ENCODE data around the gene WDR5.

WDR5 gene

DNA sequence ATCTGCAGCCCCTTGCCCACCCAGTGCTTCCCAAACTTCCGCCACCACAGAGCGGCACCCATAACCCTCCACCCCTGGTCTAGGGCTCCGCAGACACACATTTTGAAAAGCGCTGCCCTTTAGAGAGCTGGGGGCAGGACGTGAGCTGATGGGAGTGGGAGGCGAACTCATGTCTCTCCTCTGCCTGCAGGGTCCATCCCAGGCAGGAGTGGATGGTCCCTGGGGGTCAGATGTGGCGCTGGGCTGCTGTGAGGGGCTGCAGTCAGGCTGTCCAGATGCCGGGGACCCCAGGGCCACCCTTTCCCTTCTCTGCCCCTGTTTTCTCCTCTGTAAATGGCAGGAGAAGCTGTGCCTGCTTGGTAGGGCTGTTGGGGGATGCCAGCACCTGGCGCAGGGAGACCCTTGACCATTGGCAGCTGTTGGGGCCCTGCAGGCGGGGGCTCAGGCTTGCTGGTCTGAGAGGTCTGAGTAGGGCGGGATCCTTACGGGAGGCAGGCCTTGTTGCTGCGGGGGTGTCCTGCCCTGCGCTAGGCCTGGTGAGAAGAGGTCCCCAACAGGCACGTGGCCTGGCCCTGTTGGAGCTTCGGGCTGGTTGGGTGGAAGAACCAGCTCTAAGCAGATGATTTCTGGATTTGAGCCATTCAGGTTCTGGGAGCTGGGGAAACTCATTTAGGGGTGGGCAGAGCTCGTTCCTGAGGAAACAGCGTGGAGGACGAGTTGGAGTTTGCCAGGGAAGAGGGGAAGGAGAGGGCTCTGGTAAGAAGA, 38.8 kb downstream of the WDR5 start:
- no peak for DNase-seq

DNA sequence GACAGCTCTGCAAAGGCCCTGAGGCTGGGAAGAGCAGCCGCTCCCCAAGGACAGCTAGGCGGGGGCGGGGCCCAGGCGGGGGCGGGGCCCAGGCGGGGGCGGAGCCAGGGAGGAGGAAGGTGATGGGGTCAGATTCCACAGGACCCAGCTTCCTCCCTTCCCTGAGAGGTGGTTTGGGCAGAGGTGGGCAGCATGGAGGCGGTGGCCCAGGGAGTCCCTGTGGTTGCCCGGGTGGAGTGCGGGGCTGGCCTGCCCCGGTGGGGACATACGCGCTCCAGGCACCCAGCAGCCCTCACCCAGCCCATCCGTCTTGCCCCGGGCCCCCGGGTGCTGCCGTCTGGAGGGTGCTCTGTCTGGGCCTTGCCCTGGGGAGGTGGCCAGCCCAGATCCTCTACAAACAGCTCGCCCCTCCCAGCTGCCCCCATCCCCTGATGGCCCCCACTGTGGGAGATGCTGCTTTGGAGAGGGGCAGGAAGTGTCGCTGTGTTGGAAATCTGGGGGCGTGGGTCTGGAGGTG, 39.5 kb downstream of the WDR5 start:
- no peak for DNase-seq

DNA sequence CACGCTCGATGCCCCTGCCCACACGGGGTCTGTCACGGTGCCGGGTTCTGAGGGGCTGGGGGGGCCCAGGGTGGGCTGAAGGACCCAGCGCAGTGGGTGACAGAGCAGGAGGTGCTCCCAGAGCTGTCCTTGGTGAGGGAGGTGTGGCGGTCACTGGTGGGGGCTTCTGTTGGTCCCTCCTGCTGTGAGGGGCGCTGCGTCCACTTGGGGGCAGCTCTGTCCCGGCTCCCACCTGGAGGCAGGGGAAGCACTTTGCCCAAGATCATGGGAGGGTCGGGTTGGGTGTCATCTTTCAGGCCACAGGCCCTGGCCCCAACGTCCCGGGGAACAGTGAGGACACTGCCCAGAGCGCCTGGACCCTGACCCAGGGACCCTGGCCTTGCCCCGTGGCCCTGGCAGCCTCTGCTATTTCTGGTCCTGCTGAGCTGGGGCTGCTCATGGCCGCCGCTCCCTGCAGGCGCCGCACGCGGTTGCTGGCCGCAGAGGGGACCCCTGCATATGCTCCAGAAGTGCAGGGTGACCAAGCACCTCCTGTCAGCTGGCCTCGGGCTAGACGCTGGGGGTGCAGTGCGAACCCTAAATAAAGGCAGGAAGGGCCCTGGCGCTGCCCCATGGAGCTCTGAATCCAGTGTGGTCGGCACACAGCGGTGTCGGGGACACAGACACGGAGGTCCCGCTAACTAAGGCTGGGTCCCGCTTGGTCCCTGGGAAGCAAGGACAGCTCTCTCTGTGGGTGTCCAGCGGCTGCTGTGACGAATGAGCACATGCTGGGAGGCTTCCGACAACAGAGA, 40.1 kb downstream of the WDR5 start:
- DNase-seq: no peak

DNA sequence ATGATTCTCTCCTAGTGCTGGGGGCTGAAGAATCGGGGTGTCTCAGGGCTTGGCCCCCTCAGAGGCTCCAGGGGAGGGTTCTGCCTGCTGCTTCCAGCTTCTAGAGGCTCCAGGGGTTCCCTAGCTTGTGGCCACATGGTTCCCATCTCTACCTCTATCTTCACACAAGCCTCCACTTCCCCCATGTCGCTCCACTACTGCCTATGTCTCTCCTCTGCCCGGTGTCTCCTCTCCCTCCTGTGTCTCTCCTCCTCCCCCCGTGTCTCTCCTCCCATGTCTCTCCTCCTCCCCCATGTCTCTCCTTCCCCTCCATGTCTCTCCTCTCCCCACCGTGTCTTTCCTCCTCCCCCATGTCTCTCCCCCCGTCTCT, 40.7 kb downstream of the WDR5 start:
- no peak for DNase-seq

DNA sequence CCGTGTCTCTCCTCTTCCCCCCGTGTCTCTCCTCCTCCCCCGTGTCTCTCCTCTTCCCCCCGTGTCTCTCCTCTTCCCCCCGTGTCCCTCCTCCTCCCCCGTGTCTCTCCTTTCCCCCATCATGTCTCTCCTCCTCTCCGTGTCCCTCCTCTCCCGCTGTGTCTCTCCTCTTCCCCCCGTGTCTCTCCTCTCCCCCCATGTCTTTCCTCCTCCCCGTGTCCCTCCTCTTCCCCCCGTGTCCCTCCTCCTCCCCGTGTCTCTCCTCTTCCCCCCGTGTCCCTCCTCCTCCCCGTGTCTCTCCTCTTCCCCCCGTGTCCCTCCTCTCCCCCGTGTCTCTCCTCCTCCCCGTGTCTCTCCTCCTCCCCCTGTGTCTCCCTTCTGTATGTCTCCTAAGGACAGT, 41.3 kb downstream of the WDR5 start:
- DNase-seq: no peak

DNA sequence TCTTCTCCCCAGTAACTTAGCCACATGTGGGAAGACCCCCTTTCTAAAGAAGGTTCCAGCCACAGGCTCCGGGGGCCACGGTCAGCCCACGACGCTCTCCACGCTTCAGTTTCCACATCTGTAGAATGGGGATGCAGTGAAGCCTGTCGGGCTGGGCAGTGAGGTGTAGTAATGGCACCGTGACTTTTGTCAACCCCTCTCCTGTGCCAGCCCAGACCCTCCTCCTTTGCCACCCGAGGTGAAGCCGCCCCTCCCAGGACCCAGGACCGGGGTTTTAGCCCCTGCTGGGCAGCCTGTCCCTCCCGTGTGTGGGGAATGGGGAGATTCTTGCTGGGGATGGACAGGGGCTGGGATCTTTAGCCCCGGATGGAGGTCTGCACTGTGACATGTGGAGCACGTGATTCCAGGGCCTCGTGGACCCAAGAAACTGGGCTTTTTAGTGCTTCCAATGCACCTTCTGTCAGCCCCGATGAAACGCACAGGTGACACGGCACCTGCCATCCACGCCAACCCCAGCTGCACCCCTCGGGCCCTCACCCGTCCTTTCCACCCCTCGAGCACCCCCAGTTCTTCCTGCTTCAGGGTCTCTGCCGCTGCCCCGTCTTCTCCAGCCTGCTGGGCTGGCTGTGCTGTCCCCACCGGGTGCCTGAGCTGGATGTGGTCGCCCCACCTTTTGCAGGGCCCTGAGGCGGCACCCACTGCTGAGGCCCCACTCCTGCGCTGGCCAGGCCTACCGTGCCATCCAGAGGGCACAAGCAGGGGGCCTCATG, 41.9 kb downstream of the WDR5 start:
- DNase-seq: no peak

DNA sequence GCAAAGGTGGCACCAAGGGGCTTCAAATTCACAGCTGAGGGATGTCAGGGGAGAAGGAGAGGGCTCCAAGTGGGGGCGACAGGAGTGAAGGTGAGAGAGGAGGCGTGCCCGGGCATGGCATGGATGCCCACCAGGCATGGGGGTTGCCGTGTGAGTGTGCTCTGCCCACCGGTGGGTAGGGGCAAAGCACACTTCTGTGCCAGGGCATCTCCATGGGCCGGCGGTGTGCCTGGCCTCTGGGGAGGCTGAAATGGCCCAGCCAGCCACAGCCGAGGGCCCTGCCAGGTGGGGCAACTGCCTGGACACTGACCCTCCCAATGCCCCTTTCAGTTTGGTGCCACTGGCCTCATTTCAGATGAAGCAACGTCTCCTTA, 42.5 kb downstream of the WDR5 start:
- no peak for DNase-seq

DNA sequence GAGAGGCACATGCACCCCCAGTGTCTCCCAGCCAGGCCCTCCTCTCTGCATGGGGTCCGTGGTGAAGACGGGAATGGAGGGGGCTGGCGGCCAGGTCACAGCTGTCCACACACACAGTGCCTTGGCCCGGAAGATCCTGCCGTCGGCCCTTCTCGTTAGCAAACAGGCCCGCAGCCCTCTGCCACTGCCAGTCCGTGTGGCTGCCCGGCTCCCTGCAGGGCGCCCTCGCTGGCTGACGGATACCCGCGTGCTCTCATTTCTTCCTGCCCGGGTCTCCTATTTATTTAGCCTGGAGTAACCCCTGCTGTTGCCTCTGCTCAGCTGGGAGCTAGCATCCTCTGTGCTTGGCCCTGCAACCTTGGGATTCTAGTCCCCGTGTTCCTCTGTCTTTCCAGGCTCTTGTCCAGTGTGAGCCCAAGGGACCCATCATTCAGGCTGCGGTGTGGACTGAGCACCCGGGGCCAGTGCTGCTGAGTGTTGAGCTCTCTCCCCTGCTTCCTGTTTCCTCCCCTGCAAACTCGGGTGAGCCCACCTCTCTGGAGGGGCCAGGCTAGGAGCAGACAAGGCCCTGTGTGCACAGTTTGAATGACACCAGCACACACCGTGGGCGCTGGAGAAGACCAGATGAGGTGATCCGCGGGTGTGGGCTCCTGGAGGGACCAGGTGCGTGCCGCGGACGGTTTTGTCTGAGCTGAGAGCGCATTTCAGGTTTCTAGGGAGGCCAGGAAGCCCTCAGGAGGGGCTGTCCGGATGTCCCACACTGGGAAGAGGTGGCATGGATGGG, 43.1 kb downstream of the WDR5 start:
- no peak for DNase-seq

DNA sequence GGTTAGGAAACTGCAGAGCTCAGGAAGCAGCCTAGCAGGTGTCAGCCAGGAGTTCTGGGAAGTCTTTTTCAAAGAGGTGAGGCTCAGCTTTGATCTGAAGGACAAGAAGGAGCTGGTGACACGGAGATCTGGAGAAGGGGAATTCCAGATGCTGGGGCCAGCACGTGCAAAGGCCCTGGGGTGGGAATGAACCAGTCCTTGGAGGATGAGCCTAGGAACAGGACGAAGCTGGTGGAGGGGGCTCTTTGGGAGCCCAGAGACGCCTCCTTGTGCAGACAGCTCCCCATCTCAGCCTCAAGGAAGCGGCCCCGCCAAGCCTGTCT, 43.7 kb downstream of the WDR5 start:
- no peak for DNase-seq

DNA sequence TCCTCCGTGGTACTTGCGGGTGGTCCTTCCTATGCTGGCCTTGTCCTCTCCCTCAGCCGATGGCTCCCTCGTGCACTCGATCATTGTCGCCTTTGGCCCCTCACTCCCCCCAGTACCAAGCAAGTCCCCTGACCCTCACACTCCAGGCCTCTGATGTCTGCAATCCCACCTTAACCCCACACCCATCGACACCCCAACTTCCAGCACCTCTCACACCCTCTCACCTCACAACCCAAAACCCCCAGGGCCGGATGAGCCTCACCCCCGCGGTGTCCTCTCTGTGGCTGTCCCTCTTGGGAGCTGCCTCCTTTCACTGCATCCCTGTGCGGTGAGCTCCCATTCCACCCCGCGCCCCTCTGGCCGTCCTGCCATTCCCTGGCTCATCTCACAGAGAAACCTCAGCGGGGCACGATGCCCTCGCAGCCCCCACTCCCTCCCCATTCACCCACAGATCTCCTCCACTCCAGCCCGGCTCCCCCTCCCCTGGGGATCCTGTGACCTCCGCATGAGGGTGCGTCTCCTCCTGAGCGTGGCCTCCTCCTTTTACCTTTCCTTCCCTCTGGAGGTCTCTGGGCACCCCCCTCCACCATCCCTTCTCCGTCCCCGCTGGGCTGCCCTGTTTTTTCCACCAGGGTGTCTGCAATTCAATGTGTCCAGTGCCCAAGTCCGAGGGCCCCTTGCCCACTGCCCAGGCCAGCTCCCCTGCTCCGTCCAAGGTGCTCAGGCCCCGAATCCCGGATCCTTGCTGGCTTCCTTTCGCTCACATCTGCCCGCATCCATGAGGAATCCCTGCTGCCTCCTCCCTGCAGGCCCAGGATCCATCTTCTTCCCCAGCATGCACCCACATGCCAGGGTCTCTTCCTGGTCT, 44.3 kb downstream of the WDR5 start:
- DNase-seq: no peak

DNA sequence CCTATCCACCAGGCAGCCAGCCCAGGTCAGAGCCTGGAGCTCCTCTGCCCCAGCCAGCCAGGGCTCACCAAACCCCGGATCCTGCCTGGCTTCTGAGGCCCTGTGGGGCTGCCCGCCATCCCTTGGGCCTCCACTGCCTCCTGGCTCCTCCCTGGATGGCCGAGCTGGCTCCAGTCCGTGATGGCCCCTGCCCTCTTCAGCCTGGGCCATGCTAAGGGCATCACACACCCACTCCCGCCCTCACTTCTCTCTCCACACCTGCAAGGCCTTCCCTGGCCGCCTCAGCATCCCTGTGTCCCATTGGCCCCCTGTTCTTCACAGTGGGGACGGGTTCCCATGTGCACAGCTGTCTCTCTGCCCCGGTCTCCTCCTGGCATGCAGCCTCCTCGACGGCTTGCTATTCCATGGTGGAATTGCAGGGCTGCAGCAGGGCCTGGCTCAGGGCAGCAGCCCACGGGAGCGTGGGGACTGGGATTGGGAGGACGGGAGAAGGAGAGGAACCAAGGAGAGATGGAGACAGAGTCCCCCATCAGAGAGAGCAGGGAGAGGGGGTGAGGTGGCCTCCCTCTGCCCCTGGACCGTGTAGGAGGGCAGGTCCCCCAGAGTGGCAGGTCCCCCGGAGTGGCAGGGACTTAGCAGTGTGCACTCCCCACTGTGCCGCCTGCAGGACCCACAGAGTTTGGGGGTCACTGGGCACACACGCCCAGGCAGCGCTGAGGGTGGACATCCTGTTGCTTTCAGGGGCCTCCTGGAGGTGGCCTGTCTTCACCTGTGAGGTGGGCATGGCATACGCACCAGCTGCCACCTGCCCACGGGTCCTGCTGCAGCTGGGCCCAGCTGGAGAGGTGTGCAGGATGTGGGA, 45.1 kb downstream of the WDR5 start:
- DNase-seq: no peak

DNA sequence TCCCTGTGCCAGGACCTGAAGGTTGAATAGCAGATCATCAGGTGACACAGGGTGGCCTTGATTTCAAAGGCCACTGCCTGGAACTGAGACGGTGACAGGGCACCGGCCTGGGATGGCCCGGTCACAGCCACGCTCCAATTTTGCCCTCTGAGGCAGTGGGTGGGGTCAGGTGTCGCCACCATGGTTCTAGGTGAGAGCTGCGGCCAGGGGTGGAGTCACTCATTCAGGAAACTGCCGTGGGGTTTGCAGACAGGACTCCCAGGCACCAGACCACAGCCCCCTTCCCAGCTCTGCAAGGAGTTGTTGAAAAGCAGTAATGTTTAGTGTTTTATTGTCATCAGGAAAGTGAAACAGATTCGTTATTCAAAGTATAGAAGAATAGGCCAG, 45.8 kb downstream of the WDR5 start:
- DNase-seq: no peak

DNA sequence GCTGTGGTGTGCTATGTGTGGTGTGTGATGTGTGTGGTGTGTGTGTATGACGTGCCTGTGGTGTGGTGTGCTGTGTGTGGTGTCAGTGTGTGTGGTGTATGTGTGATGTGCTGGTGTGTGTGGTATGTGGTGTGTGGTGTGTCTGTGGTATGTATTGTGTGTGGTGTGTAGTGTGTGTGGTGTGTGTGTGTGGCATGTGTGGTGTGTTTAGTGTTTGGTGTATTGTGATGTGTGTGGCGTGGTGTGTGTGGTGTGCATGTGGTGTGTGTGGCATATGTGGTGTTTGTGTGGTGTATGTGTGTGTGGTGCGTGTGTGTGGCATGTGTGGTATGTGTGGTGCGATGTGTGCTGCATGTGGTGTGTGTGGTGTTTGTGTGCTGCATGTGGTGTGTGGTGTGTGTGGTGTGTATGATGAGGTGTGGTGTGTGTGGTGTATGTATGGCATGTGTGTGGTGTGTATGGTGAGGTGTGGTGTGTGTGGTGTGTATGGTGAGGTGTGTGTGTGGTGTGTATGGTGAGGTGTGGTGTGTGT, 46.7 kb downstream of the WDR5 start:
- no peak for DNase-seq

DNA sequence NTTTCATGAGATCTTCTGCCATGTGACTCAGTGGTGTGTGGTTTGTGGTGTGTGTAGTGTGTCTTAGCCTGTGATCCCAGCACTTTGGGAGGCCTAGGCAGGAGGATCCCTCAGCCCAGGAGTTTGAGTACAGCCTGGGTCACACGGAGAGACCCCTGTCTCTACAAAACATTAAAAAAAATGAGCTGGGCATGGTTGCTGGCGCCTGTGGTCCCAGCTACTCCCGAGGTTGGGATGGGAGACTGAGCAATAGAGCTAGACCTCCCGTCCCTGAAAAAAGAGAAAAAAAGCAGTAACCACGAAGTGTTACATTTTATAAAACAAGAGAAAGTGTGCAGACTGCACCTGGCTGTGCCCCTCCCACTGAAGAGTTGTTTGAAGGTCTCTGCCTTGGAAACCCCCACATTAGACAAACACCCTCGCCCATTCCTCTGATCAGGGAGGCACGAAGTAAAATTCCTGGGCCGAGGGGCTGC, 49.7 kb downstream of the WDR5 start:
- DNase-seq: no peak

DNA sequence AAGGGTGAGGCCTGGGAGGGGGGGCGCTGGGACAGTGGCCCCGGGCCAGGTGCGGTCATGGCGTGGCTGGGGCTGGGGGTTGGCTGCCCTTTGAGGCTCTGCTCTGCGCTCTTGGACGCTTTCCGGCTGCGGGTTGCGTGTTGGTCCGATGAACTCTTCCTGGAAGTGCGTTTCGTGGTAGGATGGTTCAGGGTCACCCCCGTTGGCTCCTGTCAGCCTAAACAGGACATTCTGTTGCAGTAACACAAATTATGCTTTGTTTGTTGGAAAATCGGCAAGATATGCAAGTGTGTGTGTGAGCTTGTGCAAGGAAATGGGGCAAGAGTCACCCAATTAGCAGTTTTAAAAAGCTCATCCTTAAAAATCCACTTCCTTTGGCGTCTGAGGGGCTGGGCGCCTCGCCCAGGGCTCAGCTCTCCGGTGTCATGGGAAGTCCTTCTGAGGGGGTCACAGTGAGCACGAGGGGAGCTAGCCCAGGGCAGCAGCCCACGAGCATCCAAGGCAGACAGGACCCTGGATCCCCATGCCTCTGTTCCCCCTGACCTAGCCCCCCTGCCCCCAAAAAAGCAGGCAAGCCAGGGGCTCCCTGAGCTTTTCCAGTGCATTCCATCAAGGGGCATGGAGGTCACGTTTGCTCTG, 50.7 kb downstream of the WDR5 start:
- no peak for DNase-seq

DNA sequence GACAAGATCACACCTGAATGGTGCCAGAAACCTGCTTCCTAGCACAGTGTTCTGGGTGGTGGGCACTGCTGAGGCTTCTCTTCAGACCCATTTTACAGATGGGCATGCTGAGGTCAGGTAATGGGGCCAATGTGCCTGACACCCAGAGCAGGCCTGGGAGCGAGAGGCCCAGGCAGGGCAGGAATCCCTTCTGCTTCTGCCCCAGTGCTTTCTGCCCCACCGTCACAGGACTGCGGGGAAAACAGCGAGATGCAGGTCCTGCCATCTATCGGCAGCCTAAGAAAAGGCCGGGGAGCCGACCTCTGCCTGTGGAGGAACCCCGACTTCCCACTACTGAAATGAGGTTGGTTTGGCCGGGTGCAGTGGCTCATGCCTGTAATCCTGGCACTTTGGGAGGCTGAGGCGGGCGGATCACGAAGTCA, 51.2 kb downstream of the WDR5 start:
- no peak for DNase-seq

DNA sequence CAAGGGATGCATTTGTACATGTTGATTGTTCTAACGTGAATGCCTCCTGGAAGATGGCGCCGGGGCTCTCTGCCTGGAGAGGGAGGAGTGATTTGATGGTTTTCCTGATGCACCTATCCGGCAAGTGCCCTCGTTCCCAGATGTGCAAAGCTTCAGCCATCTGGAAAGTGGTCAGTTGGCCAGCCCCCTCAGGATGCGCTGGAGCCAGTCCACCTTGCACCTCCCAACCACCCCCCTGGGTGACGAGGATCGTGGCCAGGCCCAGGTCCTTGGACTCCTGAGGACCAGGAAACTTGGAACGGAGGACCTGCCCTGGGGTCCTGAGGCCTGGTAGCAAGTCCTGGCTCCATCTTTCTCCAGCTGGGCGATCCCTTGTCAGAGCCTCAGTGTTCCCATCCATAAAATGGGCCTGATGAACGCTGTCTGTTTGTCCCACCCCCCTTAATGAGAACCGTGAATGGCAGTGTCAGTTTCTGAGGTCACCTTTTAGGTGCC, 52.1 kb downstream of the WDR5 start:
- no peak for DNase-seq

DNA sequence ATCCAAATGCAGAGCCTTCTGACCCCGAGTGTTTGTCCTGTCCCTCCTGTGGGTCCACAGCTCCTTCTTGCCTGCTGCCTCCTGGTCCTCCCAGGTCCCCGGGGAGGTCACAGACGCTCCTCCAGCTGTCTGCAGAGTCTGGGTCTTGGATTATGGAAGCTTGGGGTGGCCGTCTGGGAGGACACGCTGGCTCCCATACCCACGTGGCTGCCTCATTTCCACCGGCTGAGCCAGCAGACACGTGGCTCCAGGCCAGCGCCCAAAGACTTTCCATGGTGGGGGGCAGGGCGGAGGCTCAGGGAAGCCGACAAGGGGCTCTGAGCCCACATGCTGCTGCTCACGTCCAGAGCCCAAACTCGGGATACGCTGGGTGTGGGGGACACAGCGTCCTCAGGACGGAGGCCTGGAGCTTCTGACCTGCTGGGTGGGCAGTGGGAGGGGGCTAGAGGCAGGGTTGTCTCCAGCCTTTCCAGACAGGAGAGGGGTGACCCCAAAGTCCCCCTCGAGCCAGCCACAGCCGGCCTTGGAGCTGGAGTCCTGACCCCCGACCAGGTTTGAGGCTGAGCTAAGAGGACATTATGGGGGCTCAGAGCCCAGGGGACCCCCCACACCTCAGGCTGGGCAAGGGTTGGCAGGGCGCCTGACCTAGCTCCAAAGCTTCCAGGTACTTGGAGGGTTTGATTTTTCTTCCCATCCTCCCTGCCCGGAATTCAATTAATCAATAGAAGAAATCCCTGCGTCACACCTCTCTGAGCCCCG, 52.7 kb downstream of the WDR5 start:
- no peak for DNase-seq

DNA sequence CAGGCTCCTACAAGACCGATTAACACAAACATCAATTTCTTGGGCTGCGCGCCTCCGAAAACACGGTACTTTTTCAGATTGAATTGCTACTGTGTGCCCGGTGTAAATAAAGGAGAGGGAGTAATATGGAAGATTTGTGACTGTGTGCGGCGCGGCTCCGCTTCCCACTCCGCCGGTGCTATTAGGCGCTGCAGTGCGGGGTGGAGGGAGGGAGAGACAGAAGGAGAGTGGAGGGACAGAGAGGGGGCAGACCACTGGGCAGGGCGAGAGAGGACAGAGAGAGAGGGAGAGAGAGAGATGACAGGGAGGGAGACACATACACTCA, 53.2 kb downstream of the WDR5 start:
- no peak for DNase-seq

Data from NCI-H2081 (cell line).